Measurements from ENCODE around the gene SPN.
"Not testable (repeated sequence)": the region's sequence is repeated elsewhere in the genome, so short reads cannot be mapped to it uniquely, and the experiment has no call there.

GRCh38 chr16:29707160-29707559 lies 44.1 kb downstream of the SPN start:
- TF ChIP-seq CTCF, POLR2A (IDR thresholded peaks at IDR 0.05): not testable (repeated sequence)
